ENCODE data around the gene MAP3K5. TPM values are rescaled to one million over a fixed set of nuclear protein-coding genes. Genes with fewer than 3 reads are reported as not detected.

Gene MAP3K5
- total RNA-seq, 1 experiment from 2014 or later: 15.8 TPM

- CTCF ChIA-PET: no interaction called here
- DNase-seq: no peak
- TF ChIP-seq, protein P1, sequence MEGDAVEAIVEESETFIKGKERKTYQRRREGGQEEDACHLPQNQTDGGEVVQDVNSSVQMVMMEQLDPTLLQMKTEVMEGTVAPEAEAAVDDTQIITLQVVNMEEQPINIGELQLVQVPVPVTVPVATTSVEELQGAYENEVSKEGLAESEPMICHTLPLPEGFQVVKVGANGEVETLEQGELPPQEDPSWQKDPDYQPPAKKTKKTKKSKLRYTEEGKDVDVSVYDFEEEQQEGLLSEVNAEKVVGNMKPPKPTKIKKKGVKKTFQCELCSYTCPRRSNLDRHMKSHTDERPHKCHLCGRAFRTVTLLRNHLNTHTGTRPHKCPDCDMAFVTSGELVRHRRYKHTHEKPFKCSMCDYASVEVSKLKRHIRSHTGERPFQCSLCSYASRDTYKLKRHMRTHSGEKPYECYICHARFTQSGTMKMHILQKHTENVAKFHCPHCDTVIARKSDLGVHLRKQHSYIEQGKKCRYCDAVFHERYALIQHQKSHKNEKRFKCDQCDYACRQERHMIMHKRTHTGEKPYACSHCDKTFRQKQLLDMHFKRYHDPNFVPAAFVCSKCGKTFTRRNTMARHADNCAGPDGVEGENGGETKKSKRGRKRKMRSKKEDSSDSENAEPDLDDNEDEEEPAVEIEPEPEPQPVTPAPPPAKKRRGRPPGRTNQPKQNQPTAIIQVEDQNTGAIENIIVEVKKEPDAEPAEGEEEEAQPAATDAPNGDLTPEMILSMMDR (IDR thresholded peaks at IDR 0.05; ENCODE audit: unreplicated experiment): no peak
- intact Hi-C loops (cut with micrococcal nuclease; ENCODE audit: unreplicated experiment): no loop called here
- H3K27me3 Mint-ChIP-seq (ENCODE audit: unreplicated experiment): no peaks in the 10 kb centered on the region
- BruUV-seq (replicated peaks): no TSS peak
- H3K4me1 Mint-ChIP-seq (ENCODE audit: low read depth, unreplicated experiment): peaks cover 6% of the 10 kb centered on the region
- no peak overlapping the region for H3K4me3 Mint-ChIP-seq (ENCODE audit: low read depth, unreplicated experiment)
- no peak overlapping the region for H3K27ac Mint-ChIP-seq (ENCODE audit: unreplicated experiment)
- H3K36me3 Mint-ChIP-seq (ENCODE audit: insufficient read depth, unreplicated experiment): peaks cover 10% of the 10 kb centered on the region
- H3K9me3 Mint-ChIP-seq (ENCODE audit: low read depth, unreplicated experiment): no peaks in the 10 kb centered on the region
Observed at GRCh38 chr6:136599329-136600011, 192.8 kb downstream of the MAP3K5 start.

GRCh38 chr6:136598048-136598447 is 194.2 kb downstream of the MAP3K5 start:
- no peak overlapping the region for H3K4me3 Mint-ChIP-seq (ENCODE audit: low read depth, unreplicated experiment)
- no peaks in the 10 kb centered on the region for H3K27me3 Mint-ChIP-seq (ENCODE audit: unreplicated experiment)
- peaks cover 14% of the 10 kb centered on the region for H3K4me1 Mint-ChIP-seq (ENCODE audit: low read depth, unreplicated experiment)
- no peaks in the 10 kb centered on the region for H3K9me3 Mint-ChIP-seq (ENCODE audit: low read depth, unreplicated experiment)
- no peak overlapping the region for H3K27ac Mint-ChIP-seq (ENCODE audit: unreplicated experiment)
- intact Hi-C loops (cut with micrococcal nuclease; ENCODE audit: unreplicated experiment): no loop called here
- peaks cover 8% of the 10 kb centered on the region for H3K36me3 Mint-ChIP-seq (ENCODE audit: insufficient read depth, unreplicated experiment)
- no TSS peak for BruUV-seq (replicated peaks)
- no peak for DNase-seq
- CTCF ChIA-PET: no interaction called here
- TF ChIP-seq, protein P1 (IDR thresholded peaks at IDR 0.05; ENCODE audit: unreplicated experiment): no peak

GRCh38 chr6:136594671-136595070 is 197.6 kb downstream of the MAP3K5 start:
- TF ChIP-seq, protein P1 (IDR thresholded peaks at IDR 0.05; ENCODE audit: unreplicated experiment): no peak
- CTCF ChIA-PET: interaction anchor here (0.9 kb wide), 1 partner anchor 18 kb away, joined by 4 read pairs; no protein-coding TSS in a partner anchor
- no TSS peak for BruUV-seq (replicated peaks)
- Mint-ChIP-seq H3K4me3 (ENCODE audit: low read depth, unreplicated experiment) (peak overlapping the region; percentile 55), H3K27me3 (ENCODE audit: unreplicated experiment) (no peaks in the 10 kb centered on the region), H3K4me1 (ENCODE audit: low read depth, unreplicated experiment) (peaks cover 14% of the 10 kb centered on the region), H3K36me3 (ENCODE audit: insufficient read depth, unreplicated experiment) (peaks cover 16% of the 10 kb centered on the region), H3K27ac (ENCODE audit: unreplicated experiment) (peak overlapping the region; percentile 92), H3K9me3 (ENCODE audit: low read depth, unreplicated experiment) (no peaks in the 10 kb centered on the region)
- DNase-seq: no peak
- intact Hi-C loops (cut with micrococcal nuclease; ENCODE audit: unreplicated experiment): loop anchor here (5.0 kb wide), 1 partner anchor 48 kb away; no protein-coding TSS in a partner anchor

GRCh38 chr6:136593748-136594490 is 198.4 kb downstream of the MAP3K5 start:
- Mint-ChIP-seq H3K27me3 (ENCODE audit: unreplicated experiment) (no peaks in the 10 kb centered on the region), H3K4me1 (ENCODE audit: low read depth, unreplicated experiment) (peaks cover 14% of the 10 kb centered on the region), H3K9me3 (ENCODE audit: low read depth, unreplicated experiment) (no peaks in the 10 kb centered on the region), H3K4me3 (ENCODE audit: low read depth, unreplicated experiment) (peak overlapping the region; percentile 55), H3K27ac (ENCODE audit: unreplicated experiment) (peak overlapping the region; percentile 92), H3K36me3 (ENCODE audit: insufficient read depth, unreplicated experiment) (peaks cover 21% of the 10 kb centered on the region)
- CTCF ChIA-PET: interaction anchor here (0.7 to 1.3 kb wide), 6 partner anchors 16 to 256 kb away, joined by 4 to 14 read pairs (median 6); partner anchors contain the start of genes MAP3K5 and PEX7
- BruUV-seq (replicated peaks): no TSS peak
- intact Hi-C loops (cut with micrococcal nuclease; ENCODE audit: unreplicated experiment): loop anchor here (5.0 kb wide), 1 partner anchor 48 kb away; no protein-coding TSS in a partner anchor
- peak; percentile 71 for DNase-seq
- TF ChIP-seq, protein P1 (IDR thresholded peaks at IDR 0.05; ENCODE audit: unreplicated experiment): no peak
